HL-60 (cell line): ENCODE results near the gene MOBP.

Experiments used
- CTCF ChIP-seq: IDR thresholded peaks from one replicate; pipeline ENCODE4 v1.5.1; 2011; ENCODE audit warnings: low read length, control low read depth, inconsistent platforms; ENCODE audit not compliant: insufficient read depth
- SPI1 ChIP-seq: IDR thresholded peaks from 2 replicates; pipeline ENCODE4 v1.6.1; 2012; ENCODE audit warnings: low read depth, mild to moderate bottlenecking, borderline replicate concordance

- TF ChIP-seq CTCF = no peak
- TF ChIP-seq SPI1 = no peak
Measured at GRCh38 chr3:39453134-39453533, 14.3 kb upstream of the MOBP start.
